H9 (cell line): ENCODE data around the gene ARHGAP15. TPM values are rescaled to one million over a fixed set of nuclear protein-coding genes. Genes with fewer than 3 reads are reported as not detected.

ENCODE experiments used
- DNase-seq: peaks from one replicate; pipeline ENCODE4 v3.0.0-alpha.2; 2017
- H2AFZ ChIP-seq: one replicate; pipeline ENCODE4 v1.6.1; 2013; ENCODE audit warnings: mild to moderate bottlenecking, low read length, control low read depth, moderate library complexity
- H2AK5ac ChIP-seq: 2 replicates; pipeline ENCODE4 v1.6.1; 2013; ENCODE audit warnings: low read length, control low read depth, mixed read lengths; ENCODE audit not compliant: insufficient read length
- H2BK120ac ChIP-seq: one replicate; pipeline ENCODE4 v1.6.1; 2013; ENCODE audit warnings: low read depth, mild to moderate bottlenecking, low read length, control low read depth, inconsistent platforms; ENCODE audit not compliant: poor library complexity, severe bottlenecking
- H2BK12ac ChIP-seq: 2 replicates; pipeline ENCODE4 v1.6.1; 2013; ENCODE audit warnings: low read length, control low read depth, mixed read lengths, low read depth; ENCODE audit not compliant: insufficient read length
- H2BK15ac ChIP-seq: 2 replicates; pipeline ENCODE4 v1.6.1; 2013; ENCODE audit warnings: low read depth, low read length, control low read depth
- H2BK20ac ChIP-seq: one replicate; pipeline ENCODE4 v1.6.1; 2013; ENCODE audit warnings: low read depth, mild to moderate bottlenecking, low read length, control low read depth, inconsistent platforms; ENCODE audit not compliant: poor library complexity, severe bottlenecking
- H2BK5ac ChIP-seq: 2 replicates; pipeline ENCODE4 v1.6.1; 2013; ENCODE audit warnings: low read length, control low read depth, mixed read lengths; ENCODE audit not compliant: insufficient read length
- H3K14ac ChIP-seq: 2 replicates; pipeline ENCODE4 v1.6.1; 2013; ENCODE audit warnings: low read length, control low read depth; ENCODE audit not compliant: insufficient read depth
- H3K18ac ChIP-seq: 2 replicates; pipeline ENCODE4 v1.6.1; 2013; ENCODE audit warnings: low read depth, mild to moderate bottlenecking, mixed read lengths, low read length, control low read depth; ENCODE audit not compliant: insufficient read length
- H3K23ac ChIP-seq: 2 replicates; pipeline ENCODE4 v1.6.1; 2013; ENCODE audit warnings: low read length, control low read depth, mixed read lengths, low read depth; ENCODE audit not compliant: insufficient read length
- H3K23me2 ChIP-seq: 2 replicates; pipeline ENCODE4 v1.6.1; 2013; ENCODE audit warnings: low read depth, mild to moderate bottlenecking, mixed read lengths, low read length, control low read depth; ENCODE audit not compliant: insufficient read length, poor library complexity, severe bottlenecking
- H3K27ac ChIP-seq: 2 replicates; pipeline ENCODE4 v1.5.1; 2013; ENCODE audit warnings: low read length, control low read depth, mixed read lengths, low read depth; ENCODE audit not compliant: insufficient read length
- H3K27me3 ChIP-seq: 2 replicates; pipeline ENCODE4 v1.6.1; 2013; ENCODE audit warnings: low read length, control low read depth, inconsistent platforms; ENCODE audit not compliant: insufficient read depth
- H3K4ac ChIP-seq: 2 replicates; pipeline ENCODE4 v1.6.1; 2013; ENCODE audit warnings: low read depth, mild to moderate bottlenecking, control low read depth, inconsistent platforms, low read length, moderate library complexity
- H3K4me1 ChIP-seq: 2 replicates; pipeline ENCODE4 v1.6.1; 2013; ENCODE audit warnings: low read length, control low read depth, inconsistent platforms; ENCODE audit not compliant: insufficient read depth
- H3K4me2 ChIP-seq: 2 replicates; pipeline ENCODE4 v1.6.1; 2013; ENCODE audit warnings: low read length, control low read depth, mixed read lengths; ENCODE audit not compliant: insufficient read length, insufficient read depth
- H3K56ac ChIP-seq: 2 replicates; pipeline ENCODE4 v1.6.1; 2013; ENCODE audit warnings: low read depth, mild to moderate bottlenecking, mixed read lengths, low read length, control low read depth; ENCODE audit not compliant: insufficient read length
- H3K79me1 ChIP-seq: 2 replicates; pipeline ENCODE4 v1.6.1; 2013; ENCODE audit warnings: low read depth, mild to moderate bottlenecking, moderate library complexity, low read length, control low read depth, inconsistent platforms; ENCODE audit not compliant: insufficient read depth, poor library complexity, severe bottlenecking
- H3K79me2 ChIP-seq: 2 replicates; pipeline ENCODE4 v1.6.1; 2013; ENCODE audit warnings: low read length, control low read depth, inconsistent platforms; ENCODE audit not compliant: insufficient read depth
- H3K9ac ChIP-seq: 2 replicates; pipeline ENCODE4 v1.6.1; 2013; ENCODE audit warnings: low read length, control low read depth, mixed read lengths; ENCODE audit not compliant: insufficient read length; ENCODE audit errors: extremely low read depth
- H3K9me3 ChIP-seq: one replicate; pipeline ENCODE4 v1.6.1; 2013; ENCODE audit warnings: low read depth, low read length, inconsistent platforms; ENCODE audit not compliant: control insufficient read depth
- H3T11ph ChIP-seq: one replicate; pipeline ENCODE4 v1.6.1; 2013; ENCODE audit warnings: mild to moderate bottlenecking, low read length, control low read depth, inconsistent platforms
- H4K20me1 ChIP-seq: one replicate; pipeline ENCODE4 v1.6.1; 2013; ENCODE audit not compliant: control insufficient read depth, insufficient read length, insufficient read depth
- H4K5ac ChIP-seq: 2 replicates; pipeline ENCODE4 v1.6.1; 2013; ENCODE audit warnings: low read depth, mild to moderate bottlenecking, mixed read lengths, low read length, control low read depth; ENCODE audit not compliant: insufficient read length
- H4K8ac ChIP-seq: replicated peaks from 2 replicates; pipeline ENCODE4 v1.6.1; 2013; ENCODE audit warnings: low read length, control low read depth, mixed read lengths, low read depth; ENCODE audit not compliant: insufficient read length
- H4K91ac ChIP-seq: 2 replicates; pipeline ENCODE4 v1.6.1; 2013; ENCODE audit warnings: low read depth, mild to moderate bottlenecking, moderate library complexity, mixed read lengths, low read length, control low read depth; ENCODE audit not compliant: insufficient read length
- H3K27ac Mint-ChIP-seq, 3 experiments: 2 replicates in 2 of 3; 3 replicates in 1 of 3; pipeline ENCODE4 v1.8.0; 2020 to 2021; ENCODE audit warnings: mixed read lengths in 3 of 3, mild to moderate bottlenecking in 1 of 3, moderate library complexity in 1 of 3
- H3K27me3 Mint-ChIP-seq: 2 replicates; pipeline ENCODE4 v1.8.0; 2021; ENCODE audit warnings: low read depth, mild to moderate bottlenecking, moderate library complexity, mixed read lengths
- H3K36me3 Mint-ChIP-seq, 3 experiments: 2 replicates in 2 of 3; 3 replicates in 1 of 3; pipeline ENCODE4 v1.8.0; 2020 to 2021; ENCODE audit warnings: low read depth in 3 of 3, mixed read lengths in 3 of 3; ENCODE audit not compliant: insufficient read depth in 1 of 3
- H3K4me1 Mint-ChIP-seq, 2 experiments: 2 replicates each; pipeline ENCODE4 v1.8.0; 2020; ENCODE audit warnings: mixed read lengths in 2 of 2
- H3K4me3 Mint-ChIP-seq, 2 experiments: 2 replicates in 1 of 2; 3 replicates in 1 of 2; pipeline ENCODE4 v1.8.0; 2020 to 2021; ENCODE audit warnings: mild to moderate bottlenecking in 2 of 2, mixed read lengths in 2 of 2, moderate library complexity in 1 of 2
- H3K9me3 Mint-ChIP-seq, 2 experiments: 2 replicates in 1 of 2; 3 replicates in 1 of 2; pipeline ENCODE4 v1.8.0; 2020; ENCODE audit warnings: mild to moderate bottlenecking in 2 of 2, mixed read lengths in 2 of 2, moderate library complexity in 1 of 2
- WGBS: extraction: QIAGEN DNeasy Blood & Tissue Kit; methylation state at CpG from one replicate; pipeline ENCODE4 v1.1.7; 2013; ENCODE audit warnings: missing lambda C conversion rate, low lambda C conversion rate, mixed read lengths; ENCODE audit not compliant: insufficient read length; ENCODE audit errors: extremely low coverage; 5-methylcytosine and 5-hydroxymethylcytosine counted together
- total RNA-seq: library from RNA; stranded (reverse); gene quantifications from 2 replicates; pipeline ENCODE4 v1.2.1, GENCODE V29; 2021
- TF ChIP-seq, protein P1 (sequence below): fragments of 200-600 bp; sonication (generic); conservative IDR thresholded peaks from 3 replicates; pipeline ENCODE4 v1.8.0; 2021; ENCODE audit warnings: antibody characterized with exemption, mild to moderate bottlenecking

The ARHGAP15 gene
- total RNA-seq, 1 experiment from 2014 or later: not detected

- Histone ChIP-seq H2BK5ac (no peak overlapping the region), H3K14ac (no peak overlapping the region), H3K4me1 (no peaks in the 10 kb centered on the region; the same call in 1 of the 2 replicates), H3K27me3 (no peaks in the 10 kb centered on the region), H3K9me3 (no peaks in the 10 kb centered on the region), H2AK5ac (no peak overlapping the region), H3K56ac (no peak overlapping the region), H4K8ac (no peak overlapping the region), H3K4me2 (no peak overlapping the region), H4K20me1 (no peaks in the 10 kb centered on the region), H3K27ac (no peak overlapping the region), H3K18ac (no peak overlapping the region), H2AFZ (no peak overlapping the region), H3K79me1 (no peaks in the 10 kb centered on the region), H3T11ph (no peak overlapping the region), H4K91ac (no peak overlapping the region), H3K79me2 (no peaks in the 10 kb centered on the region), H3K4ac (no peak overlapping the region), H2BK12ac (no peak overlapping the region), H3K23me2 (no peaks in the 10 kb centered on the region), H2BK15ac (no peak overlapping the region), H3K23ac (no peak overlapping the region), H2BK120ac (no peak overlapping the region), H4K5ac (no peak overlapping the region), H2BK20ac (no peak overlapping the region), H3K9ac (no peak overlapping the region)
- no peak overlapping the region for H3K4me3 Mint-ChIP-seq
- TF ChIP-seq, protein P1, sequence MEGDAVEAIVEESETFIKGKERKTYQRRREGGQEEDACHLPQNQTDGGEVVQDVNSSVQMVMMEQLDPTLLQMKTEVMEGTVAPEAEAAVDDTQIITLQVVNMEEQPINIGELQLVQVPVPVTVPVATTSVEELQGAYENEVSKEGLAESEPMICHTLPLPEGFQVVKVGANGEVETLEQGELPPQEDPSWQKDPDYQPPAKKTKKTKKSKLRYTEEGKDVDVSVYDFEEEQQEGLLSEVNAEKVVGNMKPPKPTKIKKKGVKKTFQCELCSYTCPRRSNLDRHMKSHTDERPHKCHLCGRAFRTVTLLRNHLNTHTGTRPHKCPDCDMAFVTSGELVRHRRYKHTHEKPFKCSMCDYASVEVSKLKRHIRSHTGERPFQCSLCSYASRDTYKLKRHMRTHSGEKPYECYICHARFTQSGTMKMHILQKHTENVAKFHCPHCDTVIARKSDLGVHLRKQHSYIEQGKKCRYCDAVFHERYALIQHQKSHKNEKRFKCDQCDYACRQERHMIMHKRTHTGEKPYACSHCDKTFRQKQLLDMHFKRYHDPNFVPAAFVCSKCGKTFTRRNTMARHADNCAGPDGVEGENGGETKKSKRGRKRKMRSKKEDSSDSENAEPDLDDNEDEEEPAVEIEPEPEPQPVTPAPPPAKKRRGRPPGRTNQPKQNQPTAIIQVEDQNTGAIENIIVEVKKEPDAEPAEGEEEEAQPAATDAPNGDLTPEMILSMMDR: no peak
- H3K9me3 Mint-ChIP-seq: no peaks in the 10 kb centered on the region
- no peaks in the 10 kb centered on the region for H3K36me3 Mint-ChIP-seq
- no peak for DNase-seq
- H3K4me1 Mint-ChIP-seq: peaks cover 5 to 12% of the 10 kb centered on the region in 2 experiments
- no CpG with 5 or more reads among the region's 1 CpG for WGBS
- no peaks in the 10 kb centered on the region for H3K27me3 Mint-ChIP-seq
- H3K27ac Mint-ChIP-seq: no peak overlapping the region
Measured at GRCh38 chr2:143697744-143698143, 568.5 kb downstream of the ARHGAP15 start.
